ENCODE measurements around the gene NAB1. TPM values are rescaled to one million over a fixed set of nuclear protein-coding genes. Genes with fewer than 3 reads are reported as not detected.

The NAB1 gene
- total RNA-seq, 4 donors from 2014 or later, result 34.3 to 63.9 (median 38.4) TPM

- Histone ChIP-seq H3K36me3 (no peaks in the 10 kb centered on the region), H3K4me1 (no peaks in the 10 kb centered on the region), H3K27ac (no peak overlapping the region), H3K27me3 (no peaks in the 10 kb centered on the region), H3K9me3 (no peaks in the 10 kb centered on the region), H3K4me3 (no peak overlapping the region)
- TF ChIP-seq CTCF (IDR thresholded peaks at IDR 0.05) (no peak), POLR2AphosphoS5 (IDR thresholded peaks at IDR 0.05) (no peak), EP300 (IDR thresholded peaks at IDR 0.05; ENCODE audit: low read depth) (no peak), POLR2A (IDR thresholded peaks at IDR 0.05) (no peak)
- 75 to 86% methylated on average over 1 to 4 of the region's 4 CpGs for WGBS, 2 donors (ENCODE audit: low coverage in 1 of 2)
- intact Hi-C loops (cut with DNase I; ENCODE audit: low total_unique reads), result no loop called here
- in situ Hi-C loops (cut with MboI; ENCODE audit: low pct_ligation_motif_present in 1 of 4, low pct_unique_long_range_greater_than_20kb in 1 of 4, low sequenced_read_pairs in 3 of 4), result no loop called here
- DNase-seq, result no peak
These were observed 73.3 kb downstream of the NAB1 start for GRCh38 chr2:190722061-190722759.

GRCh38 chr2:190722835-190723234, 74.0 kb downstream of the NAB1 start:
- H3K4me1 ChIP-seq, result no peaks in the 10 kb centered on the region
- TF ChIP-seq POLR2A (IDR thresholded peaks at IDR 0.05) (no peak), CTCF (IDR thresholded peaks at IDR 0.05) (no peak), POLR2AphosphoS5 (IDR thresholded peaks at IDR 0.05) (no peak), EP300 (IDR thresholded peaks at IDR 0.05; ENCODE audit: low read depth) (no peak)
- 78 to 83% methylated on average over 5 to 6 of the region's 6 CpGs for WGBS, 2 donors (ENCODE audit: low coverage in 1 of 2)

GRCh38 chr2:190723397-190724090, 74.7 kb downstream of the NAB1 start:
- Histone ChIP-seq H3K9me3 (no peaks in the 10 kb centered on the region), H3K4me1 (no peaks in the 10 kb centered on the region), H3K4me3 (no peak overlapping the region), H3K27ac (no peak overlapping the region), H3K36me3 (no peaks in the 10 kb centered on the region), H3K27me3 (no peaks in the 10 kb centered on the region)
- in situ Hi-C loops (cut with MboI; ENCODE audit: low pct_ligation_motif_present in 1 of 4, low pct_unique_long_range_greater_than_20kb in 1 of 4, low sequenced_read_pairs in 3 of 4) (no loop called here), intact Hi-C loops (cut with DNase I; ENCODE audit: low total_unique reads) (no loop called here)
- TF ChIP-seq CTCF (IDR thresholded peaks at IDR 0.05) (no peak), POLR2AphosphoS5 (IDR thresholded peaks at IDR 0.05) (no peak), POLR2A (IDR thresholded peaks at IDR 0.05) (no peak), EP300 (IDR thresholded peaks at IDR 0.05; ENCODE audit: low read depth) (no peak)
- DNase-seq, result no peak
- WGBS, 2 donors (ENCODE audit: low coverage in 1 of 2), result 76 to 80% methylated on average over 7 of the region's 7 CpGs

More at GRCh38 chr2:190722835-190723234, 74.0 kb downstream of the NAB1 start:
- DNase-seq, result no peak
- intact Hi-C loops (cut with DNase I; ENCODE audit: low total_unique reads), result no loop called here
- in situ Hi-C loops (cut with MboI; ENCODE audit: low pct_ligation_motif_present in 1 of 4, low pct_unique_long_range_greater_than_20kb in 1 of 4, low sequenced_read_pairs in 3 of 4), result no loop called here
- no peak overlapping the region for H3K27ac ChIP-seq
- no peaks in the 10 kb centered on the region for H3K27me3 ChIP-seq
- no peaks in the 10 kb centered on the region for H3K9me3 ChIP-seq
- no peak overlapping the region for H3K4me3 ChIP-seq
- H3K36me3 ChIP-seq, result no peaks in the 10 kb centered on the region

GRCh38 chr2:190726255-190726654, 77.4 kb downstream of the NAB1 start:
- no peak overlapping the region for H3K27ac ChIP-seq
- intact Hi-C loops (cut with DNase I; ENCODE audit: low total_unique reads) (no loop called here), in situ Hi-C loops (cut with MboI; ENCODE audit: low pct_ligation_motif_present in 1 of 4, low pct_unique_long_range_greater_than_20kb in 1 of 4, low sequenced_read_pairs in 3 of 4) (no loop called here)
- H3K9me3 ChIP-seq, result no peaks in the 10 kb centered on the region
- no peaks in the 10 kb centered on the region for H3K4me1 ChIP-seq
- 60 to 65% methylated on average over 3 of the region's 3 CpGs for WGBS, 2 donors (ENCODE audit: low coverage in 1 of 2)
- H3K27me3 ChIP-seq, result no peaks in the 10 kb centered on the region
- H3K36me3 ChIP-seq, result no peaks in the 10 kb centered on the region
- H3K4me3 ChIP-seq, result no peak overlapping the region
- TF ChIP-seq EP300 (IDR thresholded peaks at IDR 0.05; ENCODE audit: low read depth) (no peak), POLR2AphosphoS5 (IDR thresholded peaks at IDR 0.05) (no peak), POLR2A (IDR thresholded peaks at IDR 0.05) (no peak), CTCF (IDR thresholded peaks at IDR 0.05) (no peak)
- no peak for DNase-seq

Data from transverse colon (tissue), 4 donors.